ENCODE results near the gene C6orf62. TPM values are rescaled to one million over a fixed set of nuclear protein-coding genes. Genes with fewer than 3 reads are reported as not detected.
"Not testable (repeated sequence)": the region's sequence is repeated elsewhere in the genome, so short reads cannot be mapped to it uniquely, and the experiment has no call there.

C6orf62 gene
- total RNA-seq, 1 donor from 2014 or later: 155 TPM

DNA sequence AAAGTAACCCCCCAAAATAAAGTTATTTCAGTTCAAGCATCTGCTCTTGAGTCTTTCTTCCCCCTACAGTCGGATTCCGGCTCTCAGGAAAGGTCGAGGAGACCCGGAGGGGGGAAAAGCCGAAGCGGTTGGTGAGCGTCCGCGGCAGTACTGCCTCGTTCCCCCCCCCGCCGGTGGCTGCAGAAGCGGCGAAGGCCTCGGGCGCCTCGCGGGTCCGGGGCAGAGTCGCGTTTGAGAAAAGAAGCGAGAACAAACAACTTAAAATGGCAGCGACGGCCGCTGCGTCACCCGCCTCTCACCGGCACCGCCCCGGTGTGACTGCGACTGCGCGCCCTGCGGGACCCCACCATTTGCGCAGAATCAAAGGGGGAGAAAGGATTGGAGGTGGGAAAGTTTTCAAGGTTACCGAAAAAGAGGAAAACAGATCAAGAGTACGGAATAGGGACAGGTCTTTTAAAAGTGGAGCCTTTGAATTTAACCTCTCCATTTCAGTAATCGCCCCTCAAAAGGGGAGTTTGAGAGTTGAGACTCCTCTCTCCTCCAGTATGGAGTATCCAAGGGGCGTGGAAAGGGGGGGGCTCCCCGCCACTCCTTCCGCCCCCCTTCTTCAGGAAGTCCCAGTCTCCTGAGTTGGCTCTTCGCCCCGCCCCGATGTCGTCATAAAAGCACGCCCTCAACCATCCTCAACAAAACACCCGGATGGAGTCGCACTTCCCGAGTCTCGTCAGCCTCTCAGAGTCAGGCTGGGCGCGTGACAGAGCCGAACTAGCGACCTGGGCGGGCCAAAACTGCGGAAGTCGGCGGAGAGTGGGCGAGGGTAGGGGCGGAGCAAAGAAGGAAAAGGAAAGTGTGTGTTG, 1.9 kb upstream of the C6orf62 start:
- peak; percentile 99 for DNase-seq
- no peak for TF ChIP-seq CTCF (IDR thresholded peaks at IDR 0.05; ENCODE audit: partially characterized antibody, unreplicated experiment)
- Mint-ChIP-seq H3K9me3 (ENCODE audit: unreplicated experiment) (peaks cover 13% of the 10 kb centered on the region), H3K36me3 (ENCODE audit: unreplicated experiment) (peaks cover 4% of the 10 kb centered on the region), H3K27me3 (ENCODE audit: unreplicated experiment) (peaks cover 10% of the 10 kb centered on the region), H3K4me3 (ENCODE audit: unreplicated experiment) (peak overlapping the region; percentile 96), H3K27ac (ENCODE audit: unreplicated experiment) (peak overlapping the region; percentile 100), H3K4me1 (ENCODE audit: low read depth, unreplicated experiment) (peaks cover 20% of the 10 kb centered on the region)

GRCh38 chr6:24720131-24720603, 1.2 kb upstream of the C6orf62 start:
- H3K27ac Mint-ChIP-seq (ENCODE audit: unreplicated experiment): peak overlapping the region; percentile 100
- DNase-seq: peak; percentile 59
- peaks cover 4% of the 10 kb centered on the region for H3K36me3 Mint-ChIP-seq (ENCODE audit: unreplicated experiment)
- H3K4me1 Mint-ChIP-seq (ENCODE audit: low read depth, unreplicated experiment): peaks cover 21% of the 10 kb centered on the region
- peak overlapping the region; percentile 96 for H3K4me3 Mint-ChIP-seq (ENCODE audit: unreplicated experiment)
- H3K9me3 Mint-ChIP-seq (ENCODE audit: unreplicated experiment): peaks cover 13% of the 10 kb centered on the region
- H3K27me3 Mint-ChIP-seq (ENCODE audit: unreplicated experiment): peaks cover 10% of the 10 kb centered on the region
- no peak for TF ChIP-seq CTCF (IDR thresholded peaks at IDR 0.05; ENCODE audit: partially characterized antibody, unreplicated experiment)

DNA sequence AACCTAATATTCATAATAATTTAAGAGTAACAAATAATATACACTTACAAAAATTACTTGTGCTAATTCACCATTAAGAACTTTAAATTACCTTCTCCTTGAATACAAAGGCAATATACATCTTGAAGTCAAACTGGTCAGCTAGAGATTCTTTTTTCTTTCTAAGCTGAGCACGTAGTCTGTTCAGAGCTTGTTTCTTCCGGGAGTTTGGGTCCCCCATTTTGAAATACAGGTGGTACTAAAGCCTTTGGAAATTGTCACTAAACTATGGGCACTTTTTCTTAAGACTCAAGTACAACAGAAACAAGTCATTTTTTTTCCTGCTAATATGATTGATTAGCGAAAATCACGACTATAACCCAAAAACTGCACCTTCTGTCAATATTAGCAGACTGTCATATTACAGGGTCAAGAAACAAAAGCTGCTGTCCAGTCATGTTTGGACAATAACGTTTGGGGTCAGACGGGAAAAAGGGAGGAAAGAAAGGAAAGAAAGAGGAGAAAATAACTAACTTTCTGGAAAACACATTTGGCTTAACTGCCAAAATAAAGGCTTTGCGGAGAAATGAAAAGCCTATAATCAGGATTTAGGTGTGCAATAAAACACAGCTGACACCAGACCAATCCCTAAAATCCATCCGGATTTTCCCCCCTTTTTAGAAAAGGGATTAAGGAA, 367 bp downstream of the C6orf62 start:
- H3K4me3 Mint-ChIP-seq (ENCODE audit: unreplicated experiment): peak overlapping the region; percentile 96

GRCh38 chr6:24716602-24717148, 2.3 kb downstream of the C6orf62 start:
- Mint-ChIP-seq H3K4me1 (ENCODE audit: low read depth, unreplicated experiment) (peaks cover 21% of the 10 kb centered on the region), H3K9me3 (ENCODE audit: unreplicated experiment) (peaks cover 13% of the 10 kb centered on the region), H3K27me3 (ENCODE audit: unreplicated experiment) (peaks cover 10% of the 10 kb centered on the region), H3K4me3 (ENCODE audit: unreplicated experiment) (peak overlapping the region; percentile 96)
- not testable (repeated sequence) for DNase-seq; H3K36me3 Mint-ChIP-seq (ENCODE audit: unreplicated experiment); H3K27ac Mint-ChIP-seq (ENCODE audit: unreplicated experiment)

More for the DNA sequence above, 367 bp downstream of the C6orf62 start:
- Mint-ChIP-seq H3K4me1 (ENCODE audit: low read depth, unreplicated experiment) (peaks cover 21% of the 10 kb centered on the region), H3K27ac (ENCODE audit: unreplicated experiment) (peak overlapping the region; percentile 100), H3K27me3 (ENCODE audit: unreplicated experiment) (peaks cover 10% of the 10 kb centered on the region), H3K9me3 (ENCODE audit: unreplicated experiment) (peaks cover 13% of the 10 kb centered on the region), H3K36me3 (ENCODE audit: unreplicated experiment) (peaks cover 4% of the 10 kb centered on the region)
- no peak for TF ChIP-seq CTCF (IDR thresholded peaks at IDR 0.05; ENCODE audit: partially characterized antibody, unreplicated experiment)
- DNase-seq: no peak

GRCh38 chr6:24710519-24711303, 8.2 kb downstream of the C6orf62 start:
- DNase-seq: no peak
- Mint-ChIP-seq H3K36me3 (ENCODE audit: unreplicated experiment) (no peaks in the 10 kb centered on the region), H3K9me3 (ENCODE audit: unreplicated experiment) (peaks cover 2% of the 10 kb centered on the region), H3K27me3 (ENCODE audit: unreplicated experiment) (peaks cover 2% of the 10 kb centered on the region), H3K4me1 (ENCODE audit: low read depth, unreplicated experiment) (peaks cover 5% of the 10 kb centered on the region), H3K4me3 (ENCODE audit: unreplicated experiment) (peak overlapping the region; percentile 22), H3K27ac (ENCODE audit: unreplicated experiment) (peak overlapping the region; percentile 45)
- TF ChIP-seq CTCF (IDR thresholded peaks at IDR 0.05; ENCODE audit: partially characterized antibody, unreplicated experiment): no peak
